Measurements from ENCODE around the gene ZDHHC7.

The ZDHHC7 gene

DNA sequence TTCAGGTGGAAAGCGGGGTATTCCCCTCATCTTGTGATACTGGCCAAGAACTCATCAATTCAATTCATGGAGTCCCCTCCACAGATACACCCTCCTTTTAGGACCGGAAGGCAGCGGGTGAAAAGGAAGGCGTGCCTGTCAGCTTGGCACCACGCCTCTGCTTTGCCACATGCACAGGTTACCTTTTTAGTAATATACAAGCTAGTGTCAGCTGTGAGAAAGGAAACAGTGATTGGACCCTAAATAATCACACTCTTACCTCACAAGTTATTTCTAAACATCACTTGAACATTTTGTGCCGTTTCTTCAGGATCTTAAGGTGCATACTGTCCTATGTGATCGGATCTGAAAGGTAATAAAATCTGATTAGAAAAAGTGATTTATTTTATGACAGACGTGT, 15.7 kb downstream of the ZDHHC7 start:
- Histone ChIP-seq H3K9me3 (ENCODE audit: control insufficient read depth, insufficient read depth, low read depth, low read length) (no peaks in the 10 kb centered on the region), H3K4me1 (ENCODE audit: control insufficient read depth, insufficient read depth, low read length) (peaks cover 5% of the 10 kb centered on the region; the same call in 1 of the 2 replicates), H3K36me3 (ENCODE audit: control insufficient read depth in 2 of 2, insufficient read depth in 1 of 2, low read length in 2 of 2) (peaks cover 12 to 34% of the 10 kb centered on the region in 2 experiments; a peak in 2 of 3 replicates), H3K27ac (ENCODE audit: extremely low read depth, low read depth, low read length) (no peak overlapping the region), H3K4me3 (ENCODE audit: low read depth, low read length) (no peak overlapping the region)
- TF ChIP-seq, protein P1, sequence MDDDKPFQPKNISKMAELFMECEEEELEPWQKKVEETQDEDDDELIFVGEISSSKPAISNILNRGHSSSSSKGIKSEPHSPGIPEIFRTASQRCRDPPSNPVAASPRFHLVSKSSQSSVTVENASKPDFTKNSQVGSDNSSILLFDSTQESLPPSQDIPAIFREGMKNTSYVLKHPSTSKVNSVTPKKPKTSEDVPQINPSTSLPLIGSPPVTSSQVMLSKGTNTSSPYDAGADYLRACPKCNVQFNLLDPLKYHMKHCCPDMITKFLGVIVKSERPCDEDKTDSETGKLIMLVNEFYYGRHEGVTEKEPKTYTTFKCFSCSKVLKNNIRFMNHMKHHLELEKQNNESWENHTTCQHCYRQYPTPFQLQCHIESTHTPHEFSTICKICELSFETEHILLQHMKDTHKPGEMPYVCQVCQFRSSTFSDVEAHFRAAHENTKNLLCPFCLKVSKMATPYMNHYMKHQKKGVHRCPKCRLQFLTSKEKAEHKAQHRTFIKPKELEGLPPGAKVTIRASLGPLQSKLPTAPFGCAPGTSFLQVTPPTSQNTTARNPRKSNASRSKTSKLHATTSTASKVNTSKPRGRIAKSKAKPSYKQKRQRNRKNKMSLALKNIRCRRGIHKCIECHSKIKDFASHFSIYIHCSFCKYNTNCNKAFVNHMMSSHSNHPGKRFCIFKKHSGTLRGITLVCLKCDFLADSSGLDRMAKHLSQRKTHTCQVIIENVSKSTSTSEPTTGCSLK (tag by site-specific recombination; IDR thresholded peaks at IDR 0.05), result no peak
- TF ChIP-seq ZNF654 (tag by site-specific recombination; IDR thresholded peaks at IDR 0.05; ENCODE audit: low read depth) (no peak), SALL2 (tag by site-specific recombination; IDR thresholded peaks at IDR 0.05; ENCODE audit: borderline replicate concordance) (no peak), ZNF837 (tag by site-specific recombination; IDR thresholded peaks at IDR 0.05) (no peak), ZNF624 (tag by site-specific recombination; IDR thresholded peaks at IDR 0.05) (no peak), ZBTB17 (tag by site-specific recombination; IDR thresholded peaks at IDR 0.05) (no peak), ZFP69B (tag by site-specific recombination; IDR thresholded peaks at IDR 0.05) (no peak), ZFP37 (tag by site-specific recombination; IDR thresholded peaks at IDR 0.05) (no peak)
- TF ChIP-seq, protein P2, sequence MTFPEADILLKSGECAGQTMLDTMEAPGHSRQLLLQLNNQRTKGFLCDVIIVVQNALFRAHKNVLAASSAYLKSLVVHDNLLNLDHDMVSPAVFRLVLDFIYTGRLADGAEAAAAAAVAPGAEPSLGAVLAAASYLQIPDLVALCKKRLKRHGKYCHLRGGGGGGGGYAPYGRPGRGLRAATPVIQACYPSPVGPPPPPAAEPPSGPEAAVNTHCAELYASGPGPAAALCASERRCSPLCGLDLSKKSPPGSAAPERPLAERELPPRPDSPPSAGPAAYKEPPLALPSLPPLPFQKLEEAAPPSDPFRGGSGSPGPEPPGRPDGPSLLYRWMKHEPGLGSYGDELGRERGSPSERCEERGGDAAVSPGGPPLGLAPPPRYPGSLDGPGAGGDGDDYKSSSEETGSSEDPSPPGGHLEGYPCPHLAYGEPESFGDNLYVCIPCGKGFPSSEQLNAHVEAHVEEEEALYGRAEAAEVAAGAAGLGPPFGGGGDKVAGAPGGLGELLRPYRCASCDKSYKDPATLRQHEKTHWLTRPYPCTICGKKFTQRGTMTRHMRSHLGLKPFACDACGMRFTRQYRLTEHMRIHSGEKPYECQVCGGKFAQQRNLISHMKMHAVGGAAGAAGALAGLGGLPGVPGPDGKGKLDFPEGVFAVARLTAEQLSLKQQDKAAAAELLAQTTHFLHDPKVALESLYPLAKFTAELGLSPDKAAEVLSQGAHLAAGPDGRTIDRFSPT (tag by site-specific recombination; IDR thresholded peaks at IDR 0.05), result no peak
- POLR2A ChIA-PET, result no interaction called here
- CTCF ChIA-PET, result interaction anchor here (1.0 to 1.6 kb wide), 2 partner anchors 15 to 25 kb away, joined by 3 to 4 read pairs; partner anchors contain the start of gene ZDHHC7

DNA sequence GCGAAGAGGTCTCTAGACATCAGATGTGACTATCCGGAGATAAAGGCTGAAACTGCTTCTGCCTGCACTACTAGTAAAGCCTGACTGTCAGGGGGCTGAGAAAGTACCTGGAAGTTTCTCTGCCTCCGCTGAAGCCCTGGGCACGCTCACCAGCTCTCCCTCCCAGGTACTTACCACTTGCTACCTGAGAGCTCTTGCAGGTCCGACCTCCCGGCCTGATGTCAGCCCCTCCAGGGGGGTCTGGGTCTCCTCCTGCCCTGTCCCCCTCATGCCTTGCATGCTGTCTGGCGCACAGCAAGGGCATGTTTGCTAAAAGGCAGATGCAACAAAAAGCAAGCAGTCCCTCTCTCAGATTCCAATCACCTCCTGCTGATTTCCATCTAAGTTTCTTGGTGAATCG, 17.4 kb downstream of the ZDHHC7 start:
- POLR2A ChIA-PET, result interaction anchor here (1.1 kb wide), 1 partner anchor 18 kb away, joined by 3 read pairs; the partner anchor contains the start of gene ZDHHC7
- Histone ChIP-seq H3K27ac (ENCODE audit: extremely low read depth, low read depth, low read length) (no peak overlapping the region), H3K4me3 (ENCODE audit: low read depth, low read length) (no peak overlapping the region), H3K9me3 (ENCODE audit: control insufficient read depth, insufficient read depth, low read depth, low read length) (no peaks in the 10 kb centered on the region), H3K36me3 (ENCODE audit: control insufficient read depth in 2 of 2, insufficient read depth in 1 of 2, low read length in 2 of 2) (peaks cover 12 to 50% of the 10 kb centered on the region in 2 experiments), H3K4me1 (ENCODE audit: control insufficient read depth, insufficient read depth, low read length) (peaks cover 5% of the 10 kb centered on the region; the same call in 1 of the 2 replicates)
- CTCF ChIA-PET, result no interaction called here
- TF ChIP-seq ZNF776 (tag by site-specific recombination; IDR thresholded peaks at IDR 0.05; ENCODE audit: borderline replicate concordance), result no peak
- TF ChIP-seq ZNF37A (tag by site-specific recombination; IDR thresholded peaks at IDR 0.05), result no peak

DNA sequence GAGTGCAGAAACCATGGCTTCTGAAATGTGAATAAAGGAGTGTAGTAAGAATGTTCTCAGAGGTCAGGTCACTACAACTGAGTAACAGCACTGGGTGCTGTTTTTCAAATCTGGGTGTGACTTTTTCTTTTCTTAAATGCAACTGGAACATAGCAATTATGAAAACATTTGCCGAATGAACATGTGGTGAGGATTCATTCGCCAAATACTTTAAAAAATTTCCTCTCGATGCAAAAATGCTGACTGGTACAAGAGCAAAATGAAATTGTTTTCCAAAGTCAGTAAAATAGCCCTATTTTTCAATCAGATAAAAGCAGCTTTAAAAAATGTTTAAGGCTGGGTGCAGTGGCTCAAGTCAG, 18.6 kb downstream of the ZDHHC7 start:
- Histone ChIP-seq H3K36me3 (ENCODE audit: control insufficient read depth in 2 of 2, insufficient read depth in 1 of 2, low read length in 2 of 2) (peaks cover 12 to 62% of the 10 kb centered on the region in 2 experiments), H3K27ac (ENCODE audit: extremely low read depth, low read depth, low read length) (no peak overlapping the region)
- POLR2A ChIA-PET, result no interaction called here
- no peak for TF ChIP-seq ZNF121 (tag by site-specific recombination; IDR thresholded peaks at IDR 0.05)
- no peak for TF ChIP-seq ZFP69B (tag by site-specific recombination; IDR thresholded peaks at IDR 0.05)
- TF ChIP-seq BCL11A (tag by site-specific recombination; IDR thresholded peaks at IDR 0.05; ENCODE audit: low read depth), result no peak
- TF ChIP-seq TCF7L2 (IDR thresholded peaks at IDR 0.05; ENCODE audit: borderline replicate concordance, low read depth, low read length), result no peak
- no peak for TF ChIP-seq RBAK (tag by site-specific recombination; IDR thresholded peaks at IDR 0.05)
- TF ChIP-seq PRDM1 (tag by site-specific recombination; IDR thresholded peaks at IDR 0.05), result no peak
- TF ChIP-seq, protein P3, sequence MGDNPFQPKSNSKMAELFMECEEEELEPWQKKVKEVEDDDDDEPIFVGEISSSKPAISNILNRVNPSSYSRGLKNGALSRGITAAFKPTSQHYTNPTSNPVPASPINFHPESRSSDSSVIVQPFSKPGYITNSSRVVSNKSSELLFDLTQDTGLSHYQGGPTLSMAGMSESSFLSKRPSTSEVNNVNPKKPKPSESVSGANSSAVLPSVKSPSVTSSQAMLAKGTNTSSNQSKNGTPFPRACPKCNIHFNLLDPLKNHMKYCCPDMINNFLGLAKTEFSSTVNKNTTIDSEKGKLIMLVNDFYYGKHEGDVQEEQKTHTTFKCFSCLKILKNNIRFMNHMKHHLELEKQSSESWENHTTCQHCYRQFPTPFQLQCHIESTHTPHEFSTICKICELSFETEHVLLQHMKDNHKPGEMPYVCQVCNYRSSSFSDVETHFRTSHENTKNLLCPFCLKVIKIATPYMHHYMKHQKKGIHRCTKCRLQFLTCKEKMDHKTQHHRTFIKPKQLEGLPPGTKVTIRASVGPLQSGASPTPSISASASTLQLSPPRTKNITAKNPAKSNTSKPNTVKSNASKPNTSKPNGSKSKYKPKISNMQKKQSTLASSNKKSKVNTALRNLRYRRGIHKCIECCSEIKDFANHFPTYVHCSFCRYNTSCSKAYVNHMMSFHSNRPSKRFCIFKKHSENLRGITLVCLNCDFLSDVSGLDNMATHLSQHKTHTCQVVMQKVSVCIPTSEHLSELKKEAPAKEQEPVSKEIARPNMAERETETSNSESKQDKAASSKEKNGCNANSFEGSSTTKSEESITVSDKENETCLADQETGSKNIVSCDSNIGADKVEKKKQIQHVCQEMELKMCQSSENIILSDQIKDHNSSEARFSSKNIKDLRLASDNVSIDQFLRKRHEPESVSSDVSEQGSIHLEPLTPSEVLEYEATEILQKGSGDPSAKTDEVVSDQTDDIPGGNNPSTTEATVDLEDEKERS (tag by site-specific recombination; IDR thresholded peaks at IDR 0.05), result no peak
- TF ChIP-seq, protein P4, sequence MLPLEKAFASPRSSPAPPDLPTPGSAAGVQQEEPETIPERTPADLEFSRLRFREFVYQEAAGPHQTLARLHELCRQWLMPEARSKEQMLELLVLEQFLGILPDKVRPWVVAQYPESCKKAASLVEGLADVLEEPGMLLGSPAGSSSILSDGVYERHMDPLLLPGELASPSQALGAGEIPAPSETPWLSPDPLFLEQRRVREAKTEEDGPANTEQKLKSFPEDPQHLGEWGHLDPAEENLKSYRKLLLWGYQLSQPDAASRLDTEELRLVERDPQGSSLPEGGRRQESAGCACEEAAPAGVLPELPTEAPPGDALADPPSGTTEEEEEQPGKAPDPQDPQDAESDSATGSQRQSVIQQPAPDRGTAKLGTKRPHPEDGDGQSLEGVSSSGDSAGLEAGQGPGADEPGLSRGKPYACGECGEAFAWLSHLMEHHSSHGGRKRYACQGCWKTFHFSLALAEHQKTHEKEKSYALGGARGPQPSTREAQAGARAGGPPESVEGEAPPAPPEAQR (tag by site-specific recombination; IDR thresholded peaks at IDR 0.05), result no peak
- no peak for TF ChIP-seq ZNF211 (tag by site-specific recombination; IDR thresholded peaks at IDR 0.05; ENCODE audit: low read depth)
- no peak for TF ChIP-seq ZNF776 (tag by site-specific recombination; IDR thresholded peaks at IDR 0.05; ENCODE audit: borderline replicate concordance)
- TF ChIP-seq, protein P5, sequence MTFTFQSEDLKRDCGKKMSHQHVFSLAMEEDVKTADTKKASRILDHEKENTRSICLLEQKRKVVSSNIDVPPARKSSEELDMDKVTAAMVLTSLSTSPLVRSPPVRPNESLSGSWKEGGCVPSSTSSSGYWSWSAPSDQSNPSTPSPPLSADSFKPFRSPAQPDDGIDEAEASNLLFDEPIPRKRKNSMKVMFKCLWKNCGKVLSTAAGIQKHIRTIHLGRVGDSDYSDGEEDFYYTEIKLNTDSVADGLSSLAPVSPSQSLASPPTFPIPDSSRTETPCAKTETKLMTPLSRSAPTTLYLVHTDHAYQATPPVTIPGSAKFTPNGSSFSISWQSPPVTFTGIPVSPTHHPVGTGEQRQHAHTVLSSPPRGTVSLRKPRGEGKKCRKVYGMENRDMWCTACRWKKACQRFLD (tag by site-specific recombination; IDR thresholded peaks at IDR 0.05), result no peak
- no peak for TF ChIP-seq ZNF626 (tag by site-specific recombination; IDR thresholded peaks at IDR 0.05)
- no peak for TF ChIP-seq SCRT2 (tag by site-specific recombination; IDR thresholded peaks at IDR 0.05)

More for the DNA sequence above, 18.6 kb downstream of the ZDHHC7 start:
- CTCF ChIA-PET, result interaction anchor here (0.7 kb wide), 1 partner anchor 20 kb away, joined by 3 read pairs; no protein-coding TSS in a partner anchor
- Histone ChIP-seq H3K9me3 (ENCODE audit: control insufficient read depth, insufficient read depth, low read depth, low read length) (no peaks in the 10 kb centered on the region), H3K4me1 (ENCODE audit: control insufficient read depth, insufficient read depth, low read length) (peaks cover 5% of the 10 kb centered on the region; the same call in 1 of the 2 replicates), H3K4me3 (ENCODE audit: low read depth, low read length) (no peak overlapping the region)

All from HEK293 (cell line).